ENCODE measurements around the gene ANKRD17. TPM values are rescaled to one million over a fixed set of nuclear protein-coding genes. Genes with fewer than 3 reads are reported as not detected.

ANKRD17 gene
- total RNA-seq, 2 donors from 2014 or later: 47.1 to 56.3 TPM

- H3K4me1 ChIP-seq: peaks cover 0 to 36% of the 10 kb centered on the region in 2 donors
- H3K4me3 ChIP-seq: no peak overlapping the region
Observed at GRCh38 chr4:73220815-73221214, 37.8 kb downstream of the ANKRD17 start.

DNA sequence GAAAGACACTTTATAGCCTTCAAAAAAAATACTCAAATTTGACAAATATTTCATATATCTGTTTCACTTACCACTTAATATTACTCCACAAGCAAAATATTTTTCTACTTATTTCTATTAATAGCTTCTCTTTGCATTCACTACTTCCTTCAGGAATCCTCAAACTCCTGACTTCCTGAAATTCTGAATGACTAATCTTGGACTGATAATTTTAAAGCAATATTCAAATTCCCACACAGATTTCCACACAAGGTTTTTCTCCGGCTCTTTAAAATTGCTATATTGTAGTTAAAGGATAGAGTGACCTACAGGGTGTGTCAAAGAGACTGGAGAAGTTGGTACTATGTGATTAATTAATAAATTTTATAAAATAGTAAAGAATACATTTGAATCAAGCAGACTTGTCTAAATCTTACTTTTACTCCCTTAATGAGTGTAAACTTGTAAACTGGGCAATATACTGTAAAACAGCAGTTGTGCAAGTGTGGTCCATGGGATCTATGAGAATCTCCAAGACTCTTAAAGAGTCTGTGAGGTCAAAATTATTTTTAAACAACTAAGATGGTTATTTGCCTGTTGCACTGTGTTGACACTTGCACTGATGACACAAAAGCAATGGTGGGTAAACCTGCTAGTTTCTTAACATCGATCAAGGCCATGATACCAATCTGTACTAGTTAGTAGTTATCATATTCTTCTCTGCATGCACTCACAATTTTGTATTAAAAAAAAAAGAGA, 44.5 kb downstream of the ANKRD17 start:
- TF ChIP-seq, protein P1, sequence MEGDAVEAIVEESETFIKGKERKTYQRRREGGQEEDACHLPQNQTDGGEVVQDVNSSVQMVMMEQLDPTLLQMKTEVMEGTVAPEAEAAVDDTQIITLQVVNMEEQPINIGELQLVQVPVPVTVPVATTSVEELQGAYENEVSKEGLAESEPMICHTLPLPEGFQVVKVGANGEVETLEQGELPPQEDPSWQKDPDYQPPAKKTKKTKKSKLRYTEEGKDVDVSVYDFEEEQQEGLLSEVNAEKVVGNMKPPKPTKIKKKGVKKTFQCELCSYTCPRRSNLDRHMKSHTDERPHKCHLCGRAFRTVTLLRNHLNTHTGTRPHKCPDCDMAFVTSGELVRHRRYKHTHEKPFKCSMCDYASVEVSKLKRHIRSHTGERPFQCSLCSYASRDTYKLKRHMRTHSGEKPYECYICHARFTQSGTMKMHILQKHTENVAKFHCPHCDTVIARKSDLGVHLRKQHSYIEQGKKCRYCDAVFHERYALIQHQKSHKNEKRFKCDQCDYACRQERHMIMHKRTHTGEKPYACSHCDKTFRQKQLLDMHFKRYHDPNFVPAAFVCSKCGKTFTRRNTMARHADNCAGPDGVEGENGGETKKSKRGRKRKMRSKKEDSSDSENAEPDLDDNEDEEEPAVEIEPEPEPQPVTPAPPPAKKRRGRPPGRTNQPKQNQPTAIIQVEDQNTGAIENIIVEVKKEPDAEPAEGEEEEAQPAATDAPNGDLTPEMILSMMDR (IDR thresholded peaks at IDR 0.05): no peak
- DNase-seq (ENCODE audit: low spot score): no peak
- Histone ChIP-seq H3K36me3 (no peaks in the 10 kb centered on the region), H3K27ac (no peak overlapping the region), H3K4me1 (peaks cover 0 to 17% of the 10 kb centered on the region in 2 donors), H3K4me3 (no peak overlapping the region), H3K27me3 (no peaks in the 10 kb centered on the region), H3K9me3 (no peaks in the 10 kb centered on the region)

More at GRCh38 chr4:73220815-73221214, 37.8 kb downstream of the ANKRD17 start:
- Histone ChIP-seq H3K27me3 (no peaks in the 10 kb centered on the region), H3K27ac (no peak overlapping the region), H3K36me3 (no peaks in the 10 kb centered on the region), H3K9me3 (no peaks in the 10 kb centered on the region)
- TF ChIP-seq, protein P1 (IDR thresholded peaks at IDR 0.05): no peak
- no peak for DNase-seq (ENCODE audit: low spot score)

GRCh38 chr4:73212982-73213730, 45.4 kb downstream of the ANKRD17 start:
- Histone ChIP-seq H3K36me3 (no peaks in the 10 kb centered on the region), H3K9me3 (no peaks in the 10 kb centered on the region), H3K27me3 (no peaks in the 10 kb centered on the region), H3K4me3 (no peak overlapping the region), H3K4me1 (peaks cover 0 to 17% of the 10 kb centered on the region in 2 donors), H3K27ac (no peak overlapping the region)
- no peak for DNase-seq (ENCODE audit: low spot score)
- TF ChIP-seq, protein P1 (IDR thresholded peaks at IDR 0.05): no peak

DNA sequence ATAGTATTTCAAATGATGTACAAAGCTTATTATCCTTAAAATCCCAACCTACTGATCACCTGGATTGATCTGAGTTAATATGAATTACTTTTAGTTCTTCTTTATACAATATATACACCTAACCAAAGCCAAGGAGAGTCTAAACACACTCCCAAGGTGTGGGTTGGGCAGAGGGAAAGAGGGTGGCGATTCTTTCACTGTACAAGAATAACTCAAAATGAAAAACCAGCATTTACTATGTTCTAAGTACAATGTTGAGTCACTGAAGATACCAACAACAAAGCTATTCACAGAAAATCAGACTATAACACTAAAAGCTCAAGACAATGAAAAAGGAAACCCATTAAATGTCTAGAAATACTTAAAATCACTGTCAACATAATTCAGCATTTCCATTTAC, 46.6 kb downstream of the ANKRD17 start:
- Histone ChIP-seq H3K27ac (no peak overlapping the region), H3K4me3 (no peak overlapping the region), H3K27me3 (no peaks in the 10 kb centered on the region), H3K4me1 (peaks cover 0 to 16% of the 10 kb centered on the region in 2 donors), H3K36me3 (no peaks in the 10 kb centered on the region), H3K9me3 (no peaks in the 10 kb centered on the region)
- DNase-seq (ENCODE audit: low spot score): no peak
- TF ChIP-seq, protein P1 (IDR thresholded peaks at IDR 0.05): no peak

DNA sequence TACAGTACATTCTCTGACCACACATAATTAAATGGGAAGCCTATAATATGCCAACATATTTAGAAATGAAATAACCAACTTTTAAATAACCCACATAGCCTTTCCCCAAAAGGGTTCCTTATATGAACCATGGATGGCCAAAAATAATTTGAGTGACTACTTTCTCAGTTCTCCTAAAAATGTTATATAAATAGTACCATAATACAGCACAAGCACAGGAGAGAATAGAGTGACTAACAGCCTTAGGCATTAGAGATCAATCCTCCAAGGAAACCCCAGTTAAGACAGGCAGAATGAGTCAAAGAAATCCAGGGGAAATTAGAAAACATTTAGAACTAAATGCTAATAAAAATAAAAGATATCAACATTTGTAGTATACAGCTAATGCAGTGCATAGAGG, 50.2 kb downstream of the ANKRD17 start:
- peaks cover 0 to 2% of the 10 kb centered on the region in 2 donors for H3K4me1 ChIP-seq
- no peak for DNase-seq (ENCODE audit: low spot score)
- TF ChIP-seq, protein P1 (IDR thresholded peaks at IDR 0.05): no peak
- H3K27ac ChIP-seq: peak overlapping the region in 1 of 2 donors; percentile 2
- no peaks in the 10 kb centered on the region for H3K27me3 ChIP-seq
- H3K9me3 ChIP-seq: peaks cover 0 to 5% of the 10 kb centered on the region in 2 donors
- H3K36me3 ChIP-seq: no peaks in the 10 kb centered on the region
- no peak overlapping the region for H3K4me3 ChIP-seq

All from right atrium auricular region (tissue), 2 donors.